HCT116 (cell line): ENCODE measurements around the gene LMX1A.

Experiments
- CBX3 ChIP-seq: IDR thresholded peaks from 2 replicates; pipeline ENCODE4 v1.6.1; 2012; ENCODE audit warnings: low read depth
- CEBPB ChIP-seq: IDR thresholded peaks from 2 replicates; pipeline ENCODE4 v1.6.1; 2012; ENCODE audit warnings: low read depth
- EZH2 ChIP-seq: fragments of 200-600 bp; sonication (generic); IDR thresholded peaks from 2 replicates; pipeline ENCODE4 v1.6.1; 2017; ENCODE audit warnings: antibody characterized with exemption, mixed run types
- EZH2phosphoT487 ChIP-seq: fragments of 200-600 bp; IDR thresholded peaks from 2 replicates; pipeline ENCODE4 v1.6.1; 2018; ENCODE audit warnings: antibody characterized with exemption, borderline replicate concordance
- JUND ChIP-seq: IDR thresholded peaks from 2 replicates; pipeline ENCODE4 v1.6.1; 2012
- MAX ChIP-seq: IDR thresholded peaks from 2 replicates; pipeline ENCODE4 v1.6.1; 2012
- POLR2A ChIP-seq: IDR thresholded peaks from 2 replicates; pipeline ENCODE4 v1.7.0; 2011; ENCODE audit warnings: borderline replicate concordance; ENCODE audit not compliant: insufficient read depth, insufficient read length; ENCODE audit errors: extremely low read depth
- POLR2AphosphoS5 ChIP-seq: IDR thresholded peaks from 2 replicates; pipeline ENCODE4 v1.6.1; 2011; ENCODE audit warnings: mild to moderate bottlenecking, low read depth, low read length, moderate library complexity
- RAD21 ChIP-seq: IDR thresholded peaks from 2 replicates; pipeline ENCODE4 v1.6.1; 2012; ENCODE audit warnings: low read depth, mild to moderate bottlenecking
- SP1 ChIP-seq: IDR thresholded peaks from 2 replicates; pipeline ENCODE4 v1.6.1; 2012; ENCODE audit warnings: low read depth
- TCF7L2 ChIP-seq: IDR thresholded peaks from 2 replicates; pipeline ENCODE4 v1.7.0; 2011; ENCODE audit warnings: borderline replicate concordance, inconsistent platforms; ENCODE audit not compliant: insufficient read depth, insufficient read length; ENCODE audit errors: extremely low read depth
- ZFX ChIP-seq: fragments of 450-650 bp; IDR thresholded peaks from 2 replicates; pipeline ENCODE4 v1.6.1; 2017
- TF ChIP-seq, protein P1 (sequence below), 3 experiments: fragments of 200-600 bp in 1 of 3; sonication (generic) in 1 of 3; IDR thresholded peaks in 2 of 3; conservative IDR thresholded peaks in 1 of 3; 2 replicates each; pipeline ENCODE4 v1.5.1; 2012 to 2017; ENCODE audit warnings: low read depth in 2 of 3, low read length in 2 of 3, antibody characterized with exemption in 1 of 3, borderline replicate concordance in 1 of 3, control low read depth in 1 of 3, mild to moderate bottlenecking in 1 of 3, mixed read lengths in 1 of 3, mixed run types in 1 of 3, moderate library complexity in 1 of 3; ENCODE audit not compliant: insufficient read depth in 1 of 3
- TF ChIP-seq, protein P2 (sequence below): IDR thresholded peaks from 2 replicates; pipeline ENCODE4 v1.6.1; 2012

- TF ChIP-seq POLR2AphosphoS5 (no peak), TCF7L2 (no peak), POLR2A (no peak), CEBPB (no peak), MAX (no peak), EZH2phosphoT487 (no peak), EZH2 (no peak), JUND (no peak), ZFX (no peak), CBX3 (no peak), SP1 (no peak), RAD21 (no peak)
- TF ChIP-seq, protein P1, sequence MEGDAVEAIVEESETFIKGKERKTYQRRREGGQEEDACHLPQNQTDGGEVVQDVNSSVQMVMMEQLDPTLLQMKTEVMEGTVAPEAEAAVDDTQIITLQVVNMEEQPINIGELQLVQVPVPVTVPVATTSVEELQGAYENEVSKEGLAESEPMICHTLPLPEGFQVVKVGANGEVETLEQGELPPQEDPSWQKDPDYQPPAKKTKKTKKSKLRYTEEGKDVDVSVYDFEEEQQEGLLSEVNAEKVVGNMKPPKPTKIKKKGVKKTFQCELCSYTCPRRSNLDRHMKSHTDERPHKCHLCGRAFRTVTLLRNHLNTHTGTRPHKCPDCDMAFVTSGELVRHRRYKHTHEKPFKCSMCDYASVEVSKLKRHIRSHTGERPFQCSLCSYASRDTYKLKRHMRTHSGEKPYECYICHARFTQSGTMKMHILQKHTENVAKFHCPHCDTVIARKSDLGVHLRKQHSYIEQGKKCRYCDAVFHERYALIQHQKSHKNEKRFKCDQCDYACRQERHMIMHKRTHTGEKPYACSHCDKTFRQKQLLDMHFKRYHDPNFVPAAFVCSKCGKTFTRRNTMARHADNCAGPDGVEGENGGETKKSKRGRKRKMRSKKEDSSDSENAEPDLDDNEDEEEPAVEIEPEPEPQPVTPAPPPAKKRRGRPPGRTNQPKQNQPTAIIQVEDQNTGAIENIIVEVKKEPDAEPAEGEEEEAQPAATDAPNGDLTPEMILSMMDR (IDR thresholded peaks at IDR 0.05 in 2 of 3, conservative IDR thresholded peaks at IDR 0.05 in 1 of 3; ENCODE audit: borderline replicate concordance in 1 of 3, insufficient read depth in 1 of 3, low read depth in 2 of 3, low read length in 2 of 3), result no peak
- TF ChIP-seq, protein P2, sequence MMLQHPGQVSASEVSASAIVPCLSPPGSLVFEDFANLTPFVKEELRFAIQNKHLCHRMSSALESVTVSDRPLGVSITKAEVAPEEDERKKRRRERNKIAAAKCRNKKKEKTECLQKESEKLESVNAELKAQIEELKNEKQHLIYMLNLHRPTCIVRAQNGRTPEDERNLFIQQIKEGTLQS, result no peak
Observed at GRCh38 chr1:165191087-165191486, 165.4 kb downstream of the LMX1A start.
